ENCODE measurements around the gene CHERP. TPM values are rescaled to one million over a fixed set of nuclear protein-coding genes. Genes with fewer than 3 reads are reported as not detected.

CHERP gene
- total RNA-seq, 1 donor from 2014 or later = 76.4 TPM

GRCh38 chr19:16525751-16526481 is 16.3 kb downstream of the CHERP start:
- DNase-seq (ENCODE audit: low spot score, unreplicated experiment) = no peak
- Mint-ChIP-seq H3K4me1 (ENCODE audit: low read depth) (no peaks in the 10 kb centered on the region), H3K9me3 (ENCODE audit: low read depth) (no peaks in the 10 kb centered on the region), H3K36me3 (ENCODE audit: insufficient read depth) (peaks cover 14% of the 10 kb centered on the region), H3K27me3 (no peaks in the 10 kb centered on the region), H3K4me3 (ENCODE audit: low read depth) (no peak overlapping the region), H3K27ac (no peak overlapping the region)
- TF ChIP-seq CTCF (IDR thresholded peaks at IDR 0.05; ENCODE audit: unreplicated experiment) = no peak

DNA sequence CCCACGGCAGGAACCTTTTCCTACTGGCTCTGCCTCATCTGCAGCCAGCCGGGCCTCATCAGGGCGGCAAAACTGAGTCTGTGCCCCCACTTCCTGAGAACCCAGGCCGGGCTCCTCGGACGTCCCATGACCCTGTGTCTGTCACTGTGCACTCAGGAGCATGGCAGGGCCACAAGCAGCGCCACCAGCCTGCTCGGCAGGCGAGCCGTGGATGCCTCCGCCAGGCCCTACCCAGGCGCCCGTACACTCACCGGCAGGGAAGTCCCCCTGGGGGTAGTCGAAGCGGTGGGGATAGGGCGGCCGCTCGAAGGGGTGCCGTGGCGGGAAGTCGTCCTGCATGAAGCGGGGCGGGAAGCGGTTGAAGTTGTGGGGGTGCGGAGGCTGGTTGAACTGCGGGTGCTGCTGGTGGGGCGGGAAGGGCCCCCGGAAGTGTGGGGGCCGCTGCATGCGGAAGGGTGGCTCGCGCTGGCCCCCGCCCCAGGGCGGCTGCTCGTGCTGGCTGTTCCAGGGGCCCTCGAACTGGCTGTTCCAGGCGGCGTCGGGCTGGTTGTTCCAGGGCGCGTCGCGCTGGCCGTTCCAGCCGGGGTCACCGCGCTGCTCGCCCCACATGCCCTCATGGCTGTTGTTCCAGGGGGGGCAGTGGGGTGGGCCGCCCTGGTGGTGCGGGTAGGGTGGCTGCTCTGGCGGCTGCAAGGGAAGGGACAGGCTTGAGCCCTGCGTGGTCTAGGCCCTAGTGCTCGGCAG is 17.1 kb downstream of the CHERP start:
- H3K4me3 Mint-ChIP-seq (ENCODE audit: low read depth) = no peak overlapping the region
- peaks cover 14% of the 10 kb centered on the region for H3K36me3 Mint-ChIP-seq (ENCODE audit: insufficient read depth)
- H3K9me3 Mint-ChIP-seq (ENCODE audit: low read depth) = no peaks in the 10 kb centered on the region
- no peak overlapping the region for H3K27ac Mint-ChIP-seq
- no peak for TF ChIP-seq CTCF (IDR thresholded peaks at IDR 0.05; ENCODE audit: unreplicated experiment)
- H3K27me3 Mint-ChIP-seq = no peaks in the 10 kb centered on the region
- no peaks in the 10 kb centered on the region for H3K4me1 Mint-ChIP-seq (ENCODE audit: low read depth)
- DNase-seq (ENCODE audit: low spot score, unreplicated experiment) = no peak

GRCh38 chr19:16522559-16523377 is 19.5 kb downstream of the CHERP start:
- no peak for DNase-seq (ENCODE audit: low spot score, unreplicated experiment)
- H3K4me1 Mint-ChIP-seq (ENCODE audit: low read depth) = no peaks in the 10 kb centered on the region
- H3K27ac Mint-ChIP-seq = peak overlapping the region; percentile 71
- no peak overlapping the region for H3K4me3 Mint-ChIP-seq (ENCODE audit: low read depth)
- no peak for TF ChIP-seq CTCF (IDR thresholded peaks at IDR 0.05; ENCODE audit: unreplicated experiment)
- no peaks in the 10 kb centered on the region for H3K9me3 Mint-ChIP-seq (ENCODE audit: low read depth)
- peaks cover 18% of the 10 kb centered on the region for H3K36me3 Mint-ChIP-seq (ENCODE audit: insufficient read depth)
- H3K27me3 Mint-ChIP-seq = no peaks in the 10 kb centered on the region

- Mint-ChIP-seq H3K9me3 (ENCODE audit: low read depth) (no peaks in the 10 kb centered on the region), H3K27ac (no peak overlapping the region), H3K4me3 (ENCODE audit: low read depth) (no peak overlapping the region), H3K27me3 (no peaks in the 10 kb centered on the region), H3K36me3 (ENCODE audit: insufficient read depth) (peaks cover 17% of the 10 kb centered on the region), H3K4me1 (ENCODE audit: low read depth) (no peaks in the 10 kb centered on the region)
- no peak for DNase-seq (ENCODE audit: low spot score, unreplicated experiment)
- TF ChIP-seq CTCF (IDR thresholded peaks at IDR 0.05; ENCODE audit: unreplicated experiment) = no peak
These were observed 20.4 kb downstream of the CHERP start for GRCh38 chr19:16521715-16522289.

Data from progenitor cell of endocrine pancreas (in vitro differentiated cells).